ENCODE measurements around the gene TRMT44. TPM values are rescaled to one million over a fixed set of nuclear protein-coding genes. Genes with fewer than 3 reads are reported as not detected.
A peak's percentile ranks its signal among the peaks of the same experiment; 100 is the strongest.

Gene TRMT44
- total RNA-seq, 1 experiment from 2014 or later = 26.8 TPM

DNA sequence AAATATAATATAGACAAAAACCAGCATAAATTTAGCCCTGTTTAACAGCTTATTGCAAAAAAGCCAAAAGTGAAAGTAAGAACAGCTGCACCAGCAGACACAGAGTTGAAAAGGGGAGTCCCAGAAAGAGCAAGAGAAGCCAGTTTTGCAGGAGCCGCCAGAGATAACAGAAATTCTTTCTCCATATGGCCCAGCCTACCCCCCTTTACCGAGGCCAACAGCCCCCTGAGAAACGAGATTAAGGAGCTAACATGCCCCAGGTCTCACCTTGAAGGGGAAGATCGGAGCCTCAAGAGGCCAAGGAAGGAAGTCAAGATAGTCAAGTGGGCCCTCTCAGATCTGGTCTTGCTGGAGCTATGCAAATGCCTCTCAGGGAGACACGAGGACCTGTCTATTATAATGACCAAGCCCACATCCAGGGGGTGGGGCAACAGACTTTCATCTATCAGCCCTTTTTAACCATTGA is 4.9 kb upstream of the TRMT44 start:
- DNase-seq (ENCODE audit: low spot score) = no peak

DNA sequence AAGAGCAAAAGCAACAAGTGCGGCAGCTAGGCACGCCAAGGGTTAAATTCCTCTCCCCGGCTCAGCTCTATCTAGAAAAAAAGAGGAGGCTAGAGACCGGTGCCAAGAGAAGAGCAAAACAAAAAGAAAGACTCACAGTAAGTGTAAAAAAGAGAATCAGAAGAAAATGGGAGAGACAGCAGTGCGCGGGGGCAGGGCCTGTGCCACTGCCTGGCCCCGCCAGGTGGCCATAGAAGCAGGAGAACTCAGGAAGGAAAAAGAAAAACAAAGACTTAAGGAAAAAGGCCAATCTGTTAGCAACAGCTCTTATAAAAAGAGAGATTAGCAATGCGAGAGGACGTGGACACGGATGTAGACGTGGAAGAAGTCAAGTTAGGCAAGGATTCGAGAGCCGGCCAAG is 3.3 kb upstream of the TRMT44 start:
- DNase-seq (ENCODE audit: low spot score) = no peak

DNA sequence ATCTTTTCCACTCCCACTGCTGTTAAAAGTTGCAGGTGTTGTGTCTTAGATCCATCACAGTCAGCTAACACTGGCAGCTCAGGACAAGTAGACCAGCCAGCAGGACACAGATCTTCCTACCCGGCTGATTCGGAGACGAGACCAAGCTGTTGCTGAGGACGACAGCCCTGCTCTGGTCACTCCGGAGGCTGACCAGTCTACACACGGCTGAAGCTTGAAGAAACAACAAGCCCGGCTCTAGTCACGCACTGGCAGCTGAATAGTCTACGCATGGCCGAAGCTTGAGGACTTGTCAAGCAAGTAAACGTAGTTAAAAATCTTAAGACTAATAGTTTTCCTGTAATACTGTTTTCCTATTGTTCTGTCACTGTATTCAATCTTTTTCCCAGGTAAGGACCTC is 1.8 kb upstream of the TRMT44 start:
- no peak for DNase-seq (ENCODE audit: low spot score)

DNA sequence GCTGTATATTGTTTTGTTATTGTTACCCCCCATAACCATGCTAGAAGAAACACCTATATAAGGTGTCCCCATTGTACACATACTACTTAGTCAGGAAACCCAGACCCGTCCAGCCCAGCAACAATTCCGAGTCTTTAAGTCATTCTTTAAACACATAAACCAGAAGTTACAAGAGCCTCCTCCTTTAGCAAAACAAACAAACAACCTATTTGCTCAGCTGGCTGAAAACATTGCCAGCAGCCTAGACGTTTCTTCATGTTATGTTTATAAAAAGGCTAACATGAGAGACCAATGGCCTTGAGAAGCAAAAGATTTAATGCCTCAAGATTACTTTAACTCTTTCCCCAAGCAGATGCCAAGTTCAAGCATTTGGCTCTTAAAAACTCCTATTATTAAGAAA is 1.4 kb upstream of the TRMT44 start:
- no peak for DNase-seq (ENCODE audit: low spot score)

DNA sequence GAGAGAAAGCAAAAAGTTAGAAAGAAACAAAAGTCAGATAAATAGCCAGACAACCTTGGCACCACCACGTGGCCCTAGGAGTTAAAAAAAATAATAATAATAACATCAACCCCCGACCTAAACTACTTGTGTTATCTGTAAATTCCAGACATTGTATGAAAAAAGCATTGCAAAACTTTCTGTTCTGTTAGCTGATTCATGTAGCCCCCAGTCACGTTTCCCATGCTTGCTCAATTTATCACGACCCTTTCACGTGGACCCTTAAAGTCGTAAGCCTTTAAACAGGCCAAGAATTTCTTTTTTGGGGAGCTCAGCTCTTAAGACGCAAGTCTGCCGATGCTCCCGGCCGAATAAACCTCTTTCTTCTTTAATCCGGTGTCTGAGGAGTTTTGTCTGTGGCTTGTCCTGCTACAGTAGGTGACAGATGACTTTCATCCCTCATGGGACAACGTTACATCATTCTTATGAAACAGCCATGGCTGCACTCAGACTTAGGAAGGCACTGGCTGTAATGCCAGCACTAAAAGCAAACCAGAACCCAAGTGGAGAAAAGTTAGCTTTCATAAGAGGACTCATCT is 574 bp upstream of the TRMT44 start:
- DNase-seq (ENCODE audit: low spot score) = no peak

DNA sequence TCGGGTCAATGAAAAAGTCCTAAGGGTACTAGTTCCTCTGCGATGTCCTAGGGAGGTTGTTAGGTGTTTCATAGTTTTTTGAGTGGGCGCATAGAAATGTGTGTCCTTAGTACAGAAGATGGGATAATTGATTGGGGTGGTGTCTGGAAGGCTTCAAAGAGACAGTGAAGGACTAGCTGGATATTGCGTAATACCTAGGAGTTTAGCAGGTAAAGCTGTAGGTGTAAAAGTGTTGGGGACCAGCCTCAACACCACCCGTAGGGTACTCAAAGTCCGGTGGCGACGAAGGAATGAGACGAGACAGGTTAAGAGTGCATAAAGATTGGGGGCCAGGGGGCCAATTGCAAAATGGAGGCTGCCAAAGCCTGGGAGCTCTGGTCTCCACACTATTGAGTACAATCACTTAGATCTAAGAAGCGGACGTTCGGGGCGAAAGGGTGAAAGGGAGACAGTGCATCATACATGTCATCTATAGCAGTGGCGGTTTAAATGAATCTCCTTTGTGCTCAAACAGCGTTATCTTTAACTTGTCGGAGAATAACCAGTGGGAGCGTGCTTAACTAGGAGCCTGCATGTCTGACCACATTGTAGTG is 1.0 kb downstream of the TRMT44 start:
- DNase-seq (ENCODE audit: low spot score) = peak; percentile 10

DNA sequence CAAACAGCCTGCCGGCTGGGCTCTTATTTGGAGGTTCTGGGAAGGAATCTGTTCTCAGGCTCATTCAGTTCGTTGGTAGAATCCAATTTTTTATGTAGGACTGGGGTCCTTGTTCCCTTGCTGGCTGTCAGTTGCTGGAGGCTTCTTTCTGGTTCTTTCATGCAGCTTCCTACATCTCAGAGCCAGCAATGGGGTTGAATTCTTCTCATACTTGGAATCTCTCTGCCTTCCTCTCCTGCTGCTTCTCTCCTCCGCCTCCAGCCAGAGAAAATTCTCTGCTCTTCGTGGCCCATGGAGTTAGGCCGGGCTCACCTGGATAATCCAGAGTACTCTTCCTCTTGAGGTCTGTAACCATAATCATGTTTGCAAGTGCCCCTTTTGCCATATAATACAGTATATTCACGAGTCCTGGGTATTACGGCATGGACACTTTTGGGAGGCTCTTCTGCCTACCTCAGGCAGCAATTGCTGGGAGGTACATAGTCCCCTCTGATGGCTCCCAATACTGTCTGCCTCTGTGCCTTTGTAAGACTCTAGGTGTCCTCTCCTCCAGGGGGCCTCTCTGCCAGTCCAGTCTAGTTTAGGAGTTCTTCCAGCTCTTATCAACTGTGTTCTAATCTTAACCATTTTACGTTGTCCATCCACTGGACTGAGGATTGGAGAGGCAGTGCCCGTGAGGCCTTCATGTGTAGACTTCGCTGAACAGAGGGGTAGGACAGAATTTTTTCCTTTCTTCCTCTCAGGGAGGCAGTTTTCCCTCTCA is 2.2 kb downstream of the TRMT44 start:
- DNase-seq (ENCODE audit: low spot score) = no peak

DNA sequence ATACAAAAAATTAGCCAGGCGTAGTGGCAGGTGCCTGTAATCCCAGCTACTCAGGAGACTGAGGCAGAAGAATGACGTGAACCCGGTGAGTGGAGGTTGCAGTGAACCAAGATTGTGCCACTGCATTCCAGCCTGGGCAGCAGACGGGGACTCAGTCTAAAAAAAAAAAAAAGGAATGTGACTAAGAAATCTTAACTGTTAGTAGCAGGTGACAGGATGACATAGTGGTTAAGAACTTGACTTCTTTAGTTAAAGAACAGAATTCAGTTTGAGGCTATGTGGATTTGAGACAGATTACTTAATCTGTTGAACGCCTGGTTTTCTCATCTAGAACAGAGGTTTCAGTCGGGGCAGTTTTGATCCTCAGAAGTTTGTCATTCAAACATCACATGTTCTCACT is 3.2 kb downstream of the TRMT44 start:
- DNase-seq (ENCODE audit: low spot score) = no peak

DNA sequence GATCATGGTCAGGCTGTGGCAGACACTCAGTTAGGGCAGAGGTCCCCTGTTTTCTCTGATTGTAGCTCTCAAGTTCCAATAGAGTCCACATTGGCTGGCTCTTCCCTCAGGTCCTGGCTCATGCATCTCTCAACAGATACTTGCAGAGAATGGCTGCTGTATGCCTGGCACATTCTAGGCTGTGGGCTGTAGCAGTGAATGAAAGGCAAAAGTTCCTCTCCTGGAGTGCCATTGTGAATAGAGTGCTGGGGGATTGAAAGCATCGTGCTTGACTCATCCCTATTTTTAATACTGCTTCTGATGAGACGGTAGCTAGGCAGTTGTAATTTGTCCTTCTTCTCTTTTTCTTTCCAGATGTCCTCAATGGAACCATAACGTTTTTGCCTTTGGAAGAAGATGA is 5.5 kb downstream of the TRMT44 start:
- no peak for DNase-seq (ENCODE audit: low spot score)

DNA sequence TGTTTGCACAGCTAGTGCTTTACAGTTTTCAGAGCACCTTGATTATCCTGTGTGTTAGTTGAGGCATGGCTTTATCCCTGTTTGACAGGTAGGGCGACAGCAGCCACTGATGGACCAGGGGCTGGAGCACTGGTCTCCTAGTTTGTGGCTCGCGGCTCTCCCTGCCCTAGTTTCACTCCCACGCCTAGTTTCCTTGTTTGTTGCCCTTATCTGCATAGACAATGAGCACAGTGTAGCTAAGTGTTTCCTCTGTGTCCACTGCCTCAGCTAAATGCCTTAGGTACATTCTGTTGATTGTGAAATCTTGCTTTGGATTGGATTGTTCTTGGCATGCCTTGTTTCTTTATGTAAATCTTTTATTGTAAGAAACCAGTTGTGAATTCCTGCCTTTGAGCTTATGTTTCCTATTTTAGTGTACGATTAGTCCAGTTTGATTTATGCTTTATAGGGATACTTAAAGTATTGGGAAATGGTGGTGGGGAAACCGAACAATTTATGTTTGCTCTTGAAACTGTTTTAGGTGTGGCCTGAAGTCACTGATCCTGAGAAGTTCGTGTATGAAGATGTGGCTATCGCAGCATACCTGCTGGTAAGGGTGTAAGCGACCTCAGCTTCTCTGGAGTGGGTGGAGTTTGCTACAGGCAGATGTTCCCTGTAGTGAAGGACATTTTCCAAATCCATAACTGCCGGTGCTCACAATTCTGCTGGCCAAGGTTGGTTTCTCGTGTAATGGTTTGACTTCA is 11.0 kb downstream of the TRMT44 start:
- DNase-seq (ENCODE audit: low spot score) = no peak

DNA sequence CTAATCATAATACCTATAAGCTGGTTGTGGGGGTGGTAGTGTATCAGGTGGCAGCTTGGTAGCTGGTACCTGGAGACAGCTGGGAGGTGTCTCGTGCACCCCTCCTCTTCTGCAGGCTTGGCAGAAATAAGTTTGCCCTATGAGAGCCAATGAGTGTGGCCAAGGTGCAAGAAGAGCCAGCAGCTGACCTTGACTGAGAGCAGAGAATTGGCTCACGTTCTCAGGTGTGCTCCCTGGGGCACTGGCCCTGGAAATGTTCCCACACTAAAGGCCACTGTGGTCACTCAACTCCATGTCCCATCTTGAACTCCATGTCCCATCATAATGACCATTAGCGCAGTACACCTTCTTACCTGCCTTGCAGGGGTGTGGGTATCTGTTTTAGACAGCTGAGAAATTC is 13.4 kb downstream of the TRMT44 start:
- no peak for DNase-seq (ENCODE audit: low spot score)

DNA sequence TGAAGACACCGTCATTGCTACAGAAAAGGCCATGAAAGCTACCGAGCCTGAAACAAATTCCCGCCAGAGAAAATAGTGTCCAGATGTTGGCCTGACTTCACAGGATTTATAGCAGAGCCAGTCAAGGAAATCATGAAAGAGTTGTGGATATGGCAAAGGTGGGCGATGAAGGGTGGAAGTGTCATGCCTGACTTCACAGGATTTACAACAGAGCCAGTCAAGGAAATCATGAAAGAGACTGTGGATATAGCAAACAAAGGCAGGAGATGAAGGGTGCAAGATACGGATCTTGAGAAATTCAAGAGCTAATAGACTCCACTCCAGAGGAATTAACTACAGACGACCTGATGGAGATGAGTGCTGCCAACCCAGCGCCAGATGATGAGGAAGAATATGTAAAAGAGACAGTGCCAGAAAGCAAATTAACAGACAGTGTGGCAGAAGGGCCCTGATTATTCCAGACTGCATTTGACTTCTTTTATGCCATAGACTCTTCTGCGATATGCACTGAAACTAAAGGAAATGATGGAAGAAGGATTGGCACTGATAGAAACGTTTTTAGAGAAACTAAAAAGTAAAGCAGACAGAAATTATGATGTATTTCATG is 17.2 kb downstream of the TRMT44 start:
- DNase-seq (ENCODE audit: low spot score) = no peak

DNA sequence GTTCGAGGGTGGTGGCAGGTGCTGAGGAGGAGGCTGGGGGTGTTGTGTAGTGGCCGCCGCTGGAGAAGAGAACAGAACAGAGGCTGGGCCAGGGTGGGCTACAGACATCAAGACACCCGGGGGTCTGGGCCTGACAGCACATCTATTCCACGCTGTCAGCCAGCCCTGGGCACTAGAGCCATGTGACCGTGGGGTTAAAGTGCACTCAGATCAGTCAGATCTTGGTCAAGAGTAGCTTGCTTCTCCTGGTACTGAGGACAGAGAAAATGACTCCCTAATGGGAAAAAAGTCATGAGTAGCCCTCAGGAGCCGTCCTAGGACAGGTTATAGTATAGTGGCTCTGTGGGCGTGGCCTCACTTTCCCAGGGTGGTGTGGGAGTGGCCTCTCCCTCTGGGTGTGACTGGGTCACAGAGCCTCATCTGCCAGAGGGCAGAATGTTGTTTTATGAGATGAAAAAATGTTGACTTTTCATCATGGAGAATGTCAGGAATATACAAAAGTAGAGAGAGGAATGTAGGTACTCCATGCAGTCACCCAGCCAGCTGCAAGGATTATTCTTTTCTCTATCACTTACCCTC is 19.4 kb downstream of the TRMT44 start:
- no peak for DNase-seq (ENCODE audit: low spot score)

DNA sequence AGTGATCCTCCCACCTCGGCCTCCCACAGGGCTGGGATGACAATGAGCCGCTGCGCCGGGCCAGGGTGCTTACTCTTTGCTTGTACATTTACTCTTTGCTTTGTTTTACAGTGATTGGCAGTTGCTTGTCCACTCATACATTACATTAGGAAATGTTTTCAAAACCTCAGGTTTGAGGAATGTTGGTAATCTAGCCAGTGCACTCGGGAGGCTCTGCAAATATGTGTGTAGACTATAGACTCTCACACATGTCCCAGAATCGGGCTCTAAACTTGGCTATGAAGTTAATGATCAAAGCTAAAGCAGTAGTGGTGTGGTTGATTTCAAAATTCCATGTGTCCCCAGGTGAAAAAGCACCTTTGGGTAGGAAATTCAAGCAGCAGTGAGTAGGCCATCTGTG is 20.5 kb downstream of the TRMT44 start:
- no peak for DNase-seq (ENCODE audit: low spot score)

DNA sequence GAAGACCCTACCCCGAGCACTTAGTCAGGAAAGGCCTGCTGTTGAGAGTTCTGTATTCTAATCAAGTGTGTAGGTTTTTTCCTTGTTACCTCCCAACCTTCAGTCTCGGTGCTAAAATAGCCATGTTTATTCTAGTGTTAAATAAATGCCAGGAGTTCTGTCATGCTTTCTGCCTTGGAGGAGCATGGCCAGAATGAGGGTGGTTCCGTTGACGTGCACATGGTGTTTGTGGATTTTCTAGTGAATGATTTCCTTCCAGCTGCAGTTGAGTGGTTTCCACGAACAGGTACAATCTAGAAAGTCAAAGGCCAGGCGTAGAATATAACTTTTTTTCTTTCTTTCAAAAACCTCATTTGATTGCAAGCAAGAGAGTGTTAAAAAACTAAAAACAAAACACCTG is 21.0 kb downstream of the TRMT44 start:
- no peak for DNase-seq (ENCODE audit: low spot score)

DNA sequence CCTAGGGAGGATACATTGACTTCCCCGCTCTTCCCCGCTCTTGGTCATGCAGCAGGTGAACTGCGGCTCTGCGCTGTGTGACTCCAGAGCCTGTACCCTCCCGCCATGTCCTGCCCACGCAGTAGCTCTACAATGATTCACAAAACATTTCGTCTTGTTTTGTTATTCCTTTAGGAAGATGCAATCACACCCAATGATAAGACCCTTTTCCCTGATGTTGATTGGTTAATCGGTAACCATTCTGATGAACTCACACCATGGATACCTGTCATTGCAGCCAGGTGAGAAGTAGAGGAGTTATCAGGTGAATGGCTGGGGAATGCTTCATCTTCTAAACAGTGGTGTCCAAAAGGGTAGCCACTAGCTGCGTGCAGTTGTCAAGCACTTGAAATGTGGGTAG is 23.2 kb downstream of the TRMT44 start:
- DNase-seq (ENCODE audit: low spot score) = no peak

DNA sequence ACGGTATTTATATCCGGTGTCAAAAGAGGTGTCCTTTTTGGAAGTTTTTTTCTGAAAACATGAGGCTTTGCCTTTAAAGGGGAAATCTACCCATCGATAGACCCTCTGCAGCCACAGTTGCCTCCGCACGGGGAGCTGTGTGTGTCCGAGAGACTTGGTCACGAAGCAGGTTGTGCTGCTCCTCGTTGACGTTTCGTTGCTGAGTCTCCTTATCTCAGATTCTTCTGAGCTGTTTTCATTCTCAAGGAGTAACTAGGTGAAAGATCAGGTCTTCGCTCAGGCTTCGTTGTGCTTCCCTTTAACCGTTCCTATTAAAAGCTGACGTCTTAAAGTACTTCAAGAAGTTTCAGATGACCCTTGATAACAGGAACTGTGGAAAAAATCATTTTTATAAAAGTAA is 23.8 kb downstream of the TRMT44 start:
- DNase-seq (ENCODE audit: low spot score) = no peak

DNA sequence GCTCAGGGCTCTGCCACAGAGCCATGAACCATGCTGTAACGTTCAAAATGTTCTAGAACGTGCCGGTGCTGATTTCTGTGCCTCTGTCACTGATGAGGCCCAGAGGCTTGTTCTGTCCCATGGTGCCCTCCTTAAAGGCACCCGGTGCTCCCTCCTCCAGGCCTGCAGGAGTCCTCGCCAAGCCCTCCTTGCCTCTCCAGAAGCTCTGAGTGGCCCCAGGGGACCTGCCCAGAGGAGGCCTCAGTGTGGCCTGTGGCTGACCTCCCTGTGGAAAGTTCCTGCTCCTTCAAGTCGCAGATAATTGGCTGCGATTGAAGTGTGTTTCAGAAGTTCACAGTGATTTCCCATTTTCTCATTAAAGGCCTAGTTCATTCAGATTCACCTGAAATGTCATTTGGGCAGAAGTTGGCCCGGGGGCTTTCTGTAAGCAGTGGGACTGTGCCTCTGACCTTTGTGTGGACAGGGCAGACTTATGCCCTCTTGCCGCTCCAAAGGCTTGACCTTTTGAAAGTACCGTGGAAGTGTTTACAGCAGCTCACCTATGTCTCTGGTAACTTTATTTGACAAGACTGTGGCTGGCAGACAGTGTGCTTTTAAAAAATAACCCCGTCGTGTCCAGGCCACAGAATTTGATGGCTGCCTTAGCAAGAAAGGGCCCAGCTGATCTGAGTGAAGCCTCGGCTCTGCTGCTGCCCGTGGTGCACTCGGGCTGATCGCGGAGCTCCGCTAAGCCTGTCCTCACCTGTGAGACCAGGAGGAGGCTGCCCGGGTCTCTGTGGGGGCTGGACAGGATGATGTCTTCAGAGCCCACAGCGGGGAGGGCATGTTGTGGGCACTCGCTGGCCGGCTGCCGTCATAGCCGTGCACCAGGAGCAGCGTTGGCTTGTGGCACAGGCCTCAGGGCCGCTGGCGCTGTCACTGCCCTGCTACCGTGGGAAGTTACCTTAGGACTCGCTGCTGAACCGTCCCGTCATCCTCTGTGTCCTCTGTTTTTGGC is 25.3 kb downstream of the TRMT44 start:
- no peak for DNase-seq (ENCODE audit: low spot score)

DNA sequence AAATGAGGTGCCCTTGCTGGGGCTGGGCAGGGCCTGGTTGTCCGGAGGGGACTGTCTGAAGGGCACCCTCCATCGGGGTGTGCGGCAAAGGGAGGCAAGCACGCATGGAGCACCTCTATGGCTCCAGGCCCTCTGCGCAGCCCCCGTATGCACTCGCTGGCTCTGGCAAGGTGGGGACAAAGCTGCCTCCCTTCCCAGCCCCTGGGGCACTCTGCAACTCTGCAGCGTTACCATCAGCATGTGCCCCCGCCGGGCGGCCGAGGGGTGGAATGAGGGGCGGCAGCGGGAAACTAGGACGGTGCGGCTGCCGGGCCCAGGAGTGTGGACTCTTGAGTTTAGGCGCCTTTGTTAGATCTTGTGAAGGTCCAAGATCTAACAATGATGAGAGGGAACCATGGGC is 26.4 kb downstream of the TRMT44 start:
- no peak for DNase-seq (ENCODE audit: low spot score)

DNA sequence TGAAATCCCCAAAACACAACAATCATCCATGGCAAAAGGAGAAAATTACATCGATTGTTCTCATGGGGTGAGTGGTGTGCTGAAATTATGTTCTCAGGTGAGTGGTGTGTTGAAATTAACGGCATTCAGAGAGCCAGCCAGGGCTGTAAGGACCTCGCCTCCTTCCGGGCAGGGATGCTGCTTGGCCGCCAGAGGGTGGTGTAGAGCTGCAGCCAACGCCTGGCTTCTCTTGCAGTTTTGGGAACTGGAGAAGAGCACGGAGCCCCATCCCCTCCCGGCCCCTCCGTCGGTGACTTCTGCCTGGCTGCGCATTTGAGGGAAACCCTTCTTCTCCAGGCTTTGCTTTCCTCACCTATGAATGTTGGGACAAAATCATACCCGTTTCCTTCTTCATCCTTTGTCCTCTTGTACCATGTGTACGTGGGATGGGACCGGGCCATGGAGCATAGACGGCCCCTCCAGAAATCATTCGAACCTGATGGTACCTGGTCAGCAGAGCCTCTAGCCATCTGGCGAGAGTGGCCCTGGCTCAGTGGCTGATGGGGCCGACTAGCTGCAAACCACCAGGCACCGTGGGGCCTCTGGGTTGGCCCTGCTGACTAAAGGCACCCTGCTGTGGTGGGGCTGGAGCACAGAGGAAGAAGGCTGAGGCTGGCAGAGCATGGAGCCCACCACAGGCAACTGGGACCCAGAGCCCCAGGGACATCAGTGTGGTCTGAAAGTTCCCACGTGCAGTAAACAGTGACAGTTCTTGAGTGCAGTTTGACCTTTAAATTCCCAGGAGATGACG is 28.4 kb downstream of the TRMT44 start:
- peak; percentile 68 for DNase-seq (ENCODE audit: low spot score)
